Measurements from ENCODE around the gene SLC16A12. TPM values are rescaled to one million over a fixed set of nuclear protein-coding genes. Genes with fewer than 3 reads are reported as not detected.
A peak's percentile ranks its signal among the peaks of the same experiment; 100 is the strongest.
"Not testable (repeated sequence)": the region's sequence is repeated elsewhere in the genome, so short reads cannot be mapped to it uniquely, and the experiment has no call there.

SLC16A12 gene
- total and polyA plus RNA-seq, 10 donors: 0.02 to 0.19 (median 0.12) TPM; not detected in 5

DNA sequence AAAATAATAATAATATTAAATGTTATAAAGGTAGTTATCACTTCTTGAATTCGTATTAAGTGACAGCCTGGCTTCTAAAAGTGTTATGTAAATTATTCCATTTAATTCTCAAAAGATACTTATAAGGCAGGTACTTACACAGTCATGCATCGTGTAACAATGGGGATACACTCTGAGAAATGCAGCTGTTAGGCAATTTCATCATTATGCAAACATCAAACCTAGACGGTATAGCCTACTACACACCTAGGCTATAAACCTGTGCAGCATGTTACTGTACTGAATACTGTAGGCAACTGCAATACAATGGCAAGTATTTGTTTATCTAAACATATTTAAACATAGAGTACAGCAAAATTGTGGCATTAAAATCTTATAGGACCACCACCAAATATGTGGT, 141.5 kb downstream of the SLC16A12 start:
- H3K27ac ChIP-seq: peak overlapping the region; percentile 79 to 93 (median 88)
- intact Hi-C loops (cut with DNase I; ENCODE audit: low total_unique reads): loop anchor here (10.0 kb wide), 1 partner anchor 139 kb away; the partner anchor contains the start of gene LIPA
- DNase-seq: no peak
- no peaks in the 10 kb centered on the region for H3K36me3 ChIP-seq
- H3K4me3 ChIP-seq: peak overlapping the region; percentile 29 to 78 (median 56)
- H3K9me3 ChIP-seq: no peaks in the 10 kb centered on the region
- TF ChIP-seq CTCF (IDR thresholded peaks at IDR 0.05 in 8 of 11, conservative IDR thresholded peaks at IDR 0.05 in 3 of 11) (no peak), POLR2A (IDR thresholded peaks at IDR 0.05) (no peak), POLR2AphosphoS5 (IDR thresholded peaks at IDR 0.05) (no peak)
- H3K4me1 ChIP-seq: peaks cover 26 to 63% (median 40%) of the 10 kb centered on the region in 6 donors
- 17 to 35% (median 28%) methylated on average over 3 of the region's 3 CpGs for WGBS, 5 donors
- H3K27me3 ChIP-seq (replicated peaks in 1 of 7): no peaks in the 10 kb centered on the region

- H3K36me3 ChIP-seq: no peaks in the 10 kb centered on the region
- peaks cover 26 to 56% (median 36%) of the 10 kb centered on the region in 6 donors for H3K4me1 ChIP-seq
- no peak for TF ChIP-seq POLR2A (IDR thresholded peaks at IDR 0.05)
- no peak for TF ChIP-seq CTCF (IDR thresholded peaks at IDR 0.05 in 8 of 11, conservative IDR thresholded peaks at IDR 0.05 in 3 of 11)
- TF ChIP-seq POLR2AphosphoS5 (IDR thresholded peaks at IDR 0.05): no peak
- peak overlapping the region; percentile 79 to 93 (median 88) for H3K27ac ChIP-seq
- WGBS, 5 donors: 16 to 43% (median 28%) methylated on average over 2 of the region's 2 CpGs
- peak overlapping the region; percentile 29 to 78 (median 56) for H3K4me3 ChIP-seq
- H3K9me3 ChIP-seq: no peaks in the 10 kb centered on the region
- H3K27me3 ChIP-seq (replicated peaks in 1 of 7): no peaks in the 10 kb centered on the region
- no peak for DNase-seq
- intact Hi-C loops (cut with DNase I; ENCODE audit: low total_unique reads): loop anchor here (10.0 kb wide), 1 partner anchor 138 kb away; the partner anchor contains the start of gene LIPA
Measured at GRCh38 chr10:89392974-89393373, 142.4 kb downstream of the SLC16A12 start.

DNA sequence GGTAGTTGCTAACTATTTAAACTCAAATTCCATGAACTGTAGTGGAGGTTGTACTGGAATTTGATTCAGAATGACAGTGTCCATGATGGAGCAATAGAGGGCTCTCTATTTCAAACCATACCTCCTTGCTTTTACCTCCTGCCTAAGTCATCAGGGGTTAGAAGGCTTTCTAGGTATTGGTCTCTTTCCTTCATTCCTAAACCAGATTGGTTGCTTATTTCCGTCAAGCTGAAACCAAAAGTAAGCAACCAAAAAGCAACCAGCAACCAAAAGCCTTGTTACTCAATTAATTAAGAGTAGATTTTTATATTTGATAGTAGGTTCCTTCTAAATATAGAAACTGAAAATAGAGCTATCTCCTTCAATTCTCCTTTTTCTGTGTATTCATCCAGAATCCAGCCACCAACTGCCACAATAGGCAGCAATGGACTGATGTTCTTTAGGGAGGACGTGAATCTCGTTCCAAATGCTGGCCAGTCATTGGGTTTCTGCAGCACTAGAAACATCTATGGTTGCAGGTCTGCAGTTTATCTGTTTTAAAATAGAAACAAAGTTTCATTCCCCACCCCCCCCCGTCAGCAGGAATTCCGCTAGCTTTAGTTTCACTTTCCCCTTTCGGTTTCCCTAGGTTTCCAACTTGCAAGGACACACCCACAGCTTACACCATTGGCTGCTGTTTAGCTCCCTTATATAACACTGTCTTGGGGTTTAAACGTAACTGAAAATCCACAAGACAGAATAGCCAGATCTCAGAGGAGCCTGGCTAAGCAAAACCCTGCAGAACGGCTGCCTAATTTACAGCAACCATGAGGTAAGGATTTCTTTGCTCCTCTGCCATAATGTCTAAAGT, 143.3 kb downstream of the SLC16A12 start, which contains the start of gene IFIT1:
TSS of gene IFIT1 (plus strand) at position 717 of the 850 bp plus-strand sequence. CDS start at position 807, 90 bp downstream.
- H3K4me3 ChIP-seq: peak within 1 kb of the TSS; percentile 29 to 78 (median 56)
- no peaks in the 10 kb centered on the region for H3K36me3 ChIP-seq
- intact Hi-C loops (cut with DNase I; ENCODE audit: low total_unique reads): loop anchor here (10.0 kb wide), 1 partner anchor 137 kb away; the partner anchor contains the start of gene LIPA
- TF ChIP-seq CTCF (IDR thresholded peaks at IDR 0.05 in 8 of 11, conservative IDR thresholded peaks at IDR 0.05 in 3 of 11): no peak
- TF ChIP-seq POLR2AphosphoS5 (IDR thresholded peaks at IDR 0.05): peak in 1 of 3 donors; percentile 75
- TF ChIP-seq POLR2A (IDR thresholded peaks at IDR 0.05): peak in 1 of 3 donors; percentile 71
- no peak for DNase-seq
- H3K4me1 ChIP-seq: peaks cover 22 to 49% (median 34%) of the 10 kb centered on the region in 6 donors
- peak within 1 kb of the TSS; percentile 79 to 93 (median 88) for H3K27ac ChIP-seq
- 1 to 2% (median 1%) methylated on average over 8 of the region's 8 CpGs for WGBS, 5 donors
- H3K27me3 ChIP-seq (replicated peaks in 1 of 7): no peaks in the 10 kb centered on the region
- no peaks in the 10 kb centered on the region for H3K9me3 ChIP-seq

DNA sequence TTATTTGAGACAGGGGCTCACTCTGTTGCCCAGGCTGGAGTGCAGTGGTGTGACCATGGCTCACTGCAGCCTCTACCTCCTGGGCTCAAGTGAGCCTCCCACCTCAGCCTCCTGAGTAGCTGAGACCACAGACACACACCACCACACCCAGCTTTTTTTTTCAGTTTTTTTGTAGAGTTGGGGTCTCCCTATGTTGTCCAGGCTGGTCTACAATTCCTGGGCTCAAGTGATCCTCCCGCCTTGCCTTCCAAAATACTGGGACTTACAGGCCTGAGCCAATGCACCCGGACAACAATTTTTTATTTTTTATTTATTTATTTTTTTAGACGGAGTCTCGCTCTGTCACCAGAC, 144.2 kb downstream of the SLC16A12 start:
- not testable (repeated sequence) for H3K27me3 ChIP-seq (replicated peaks in 1 of 7); H3K4me3 ChIP-seq; H3K36me3 ChIP-seq; DNase-seq; H3K9me3 ChIP-seq
- Histone ChIP-seq H3K4me1 (peaks cover 22 to 49% (median 34%) of the 10 kb centered on the region in 6 donors), H3K27ac (peak overlapping the region in 4 of 8 donors; percentile 88 to 93 (median 91))
- whole genome bisulfite sequencing, 5 donors: 91 to 98% (median 96%) methylated on average over 4 of the region's 4 CpGs
- intact Hi-C loops (cut with DNase I; ENCODE audit: low total_unique reads): loop anchor here (10.0 kb wide), 1 partner anchor 136 kb away; the partner anchor contains the start of gene LIPA

Data from spleen (tissue), 11 donors.